SK-N-SH (cell line): ENCODE results near the gene HHAT.

Experiments used
- CTCF ChIP-seq: fragments of 200-600 bp; sonication (generic); IDR thresholded peaks from 2 replicates; pipeline ENCODE4 v1.6.1; 2017; ENCODE audit warnings: antibody characterized with exemption, mild to moderate bottlenecking, moderate library complexity
- EP300 ChIP-seq, 2 experiments: IDR thresholded peaks; 2 replicates each; pipeline versions ENCODE4 v1.4.0 to v1.6.1; 2012; ENCODE audit warnings: borderline replicate concordance in 1 of 2, low read depth in 1 of 2, low read length in 1 of 2
- IRF3 ChIP-seq: fragments of 150-350 bp; IDR thresholded peaks from 2 replicates; pipeline ENCODE4 v1.6.1; 2016; ENCODE audit warnings: mild to moderate bottlenecking, low read depth, low read length
- MXI1 ChIP-seq: IDR thresholded peaks from 2 replicates; pipeline ENCODE4 v1.6.1; 2012; ENCODE audit warnings: mild to moderate bottlenecking, low read depth, low read length, improper control_type of control experiment
- PBX3 ChIP-seq: IDR thresholded peaks from 2 replicates; pipeline ENCODE4; 2012
- POLR2AphosphoS5 ChIP-seq: IDR thresholded peaks from 2 replicates; pipeline ENCODE4 v1.6.1; 2012; ENCODE audit warnings: low read depth, low read length
- RAD21 ChIP-seq: IDR thresholded peaks from 2 replicates; pipeline ENCODE4 v1.6.1; 2012; ENCODE audit warnings: mild to moderate bottlenecking, low read length
- REST ChIP-seq: IDR thresholded peaks from 2 replicates; pipeline ENCODE4 v1.6.1; 2012; ENCODE audit warnings: mild to moderate bottlenecking, low read depth, low read length, moderate library complexity
- SIN3A ChIP-seq: IDR thresholded peaks from 2 replicates; pipeline ENCODE4 v1.6.1; 2012; ENCODE audit warnings: low read depth, mild to moderate bottlenecking, low read length, moderate library complexity, borderline replicate concordance
- USF2 ChIP-seq: fragments of 150-350 bp; IDR thresholded peaks from 2 replicates; pipeline ENCODE4 v1.6.1; 2017; ENCODE audit warnings: antibody characterized with exemption, low read length, low read depth, borderline replicate concordance

- TF ChIP-seq REST (no peak), IRF3 (no peak), POLR2AphosphoS5 (no peak), PBX3 (no peak), CTCF (no peak), USF2 (no peak), RAD21 (no peak), MXI1 (no peak), EP300 (IDR thresholded peaks at IDR 0.05; ENCODE audit: borderline replicate concordance in 1 of 2, low read depth in 1 of 2, low read length in 1 of 2) (no peak), SIN3A (no peak)
These were observed 56.5 kb downstream of the HHAT start for GRCh38 chr1:210385228-210385627.
